GM19035 (cell line): Measurements from ENCODE around the gene BMF.
A peak's percentile ranks its signal among the peaks of the same experiment; 100 is the strongest.

Experiments used
- ATAC-seq: cut with Tn5 transposase; IDR thresholded peaks from one replicate; pipeline ENCODE4 v1.9.1; 2021; ENCODE audit not compliant: unreplicated experiment

The BMF gene

DNA sequence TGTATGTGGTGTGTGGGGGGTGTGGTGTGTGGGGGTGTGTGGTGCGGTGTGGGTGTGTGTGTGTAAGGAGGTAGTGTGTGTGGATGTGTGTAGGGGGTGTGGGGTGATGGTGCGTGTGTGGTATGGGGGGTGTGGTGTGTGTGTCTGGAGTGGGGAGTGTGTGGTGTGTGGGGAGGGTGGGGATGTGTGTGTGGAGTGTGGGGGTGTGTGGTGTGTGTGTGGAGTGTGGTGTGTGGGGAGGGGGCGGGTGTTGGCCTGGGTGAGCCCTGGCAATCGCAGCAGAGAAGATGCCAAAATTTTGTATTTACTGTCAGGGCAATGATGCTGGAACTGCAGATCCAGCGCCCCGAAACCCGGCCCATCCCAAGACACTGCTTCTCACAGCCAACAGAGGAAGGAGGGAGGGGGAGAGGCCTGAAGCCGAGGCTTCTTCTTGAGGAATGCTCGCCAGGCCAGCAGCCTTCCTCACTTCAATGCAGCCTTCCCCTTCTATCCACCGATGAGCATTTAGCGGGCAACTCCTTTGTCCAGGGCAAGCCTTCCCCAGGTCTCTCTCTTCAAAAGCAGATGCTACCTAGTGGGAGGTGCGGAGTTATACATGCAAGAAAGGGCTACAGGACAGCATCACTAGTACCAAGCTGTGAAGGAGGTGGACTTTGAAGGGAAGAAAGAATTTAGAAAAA, 57.8 kb downstream of the BMF start:
- ATAC-seq: no peak

DNA sequence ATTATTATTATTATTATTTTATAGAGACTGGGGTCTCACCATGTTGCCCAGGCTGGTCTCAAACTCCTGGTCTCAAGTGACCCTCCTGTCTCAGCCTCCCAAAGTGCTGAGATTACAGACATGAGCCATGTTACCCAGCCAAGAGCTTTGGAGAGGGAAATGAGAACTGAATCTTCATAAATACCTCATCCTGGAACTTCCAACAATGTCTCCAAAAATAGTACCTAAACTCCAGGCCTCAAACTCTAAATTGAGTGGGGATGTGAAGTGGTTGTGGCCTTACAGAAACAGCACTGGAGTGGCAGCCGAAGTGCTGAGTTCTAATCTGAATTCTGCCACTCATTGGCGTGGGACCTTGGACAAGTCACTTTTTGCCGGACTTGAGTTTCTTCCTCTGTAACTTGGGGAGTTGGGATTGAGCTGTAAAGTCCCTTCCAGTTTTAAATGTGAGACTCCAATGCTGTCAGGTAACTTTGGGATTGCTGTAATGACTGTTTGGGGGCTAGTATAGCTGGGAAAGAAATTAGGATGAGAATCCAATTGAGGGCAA, 59.7 kb downstream of the BMF start:
- ATAC-seq: no peak

DNA sequence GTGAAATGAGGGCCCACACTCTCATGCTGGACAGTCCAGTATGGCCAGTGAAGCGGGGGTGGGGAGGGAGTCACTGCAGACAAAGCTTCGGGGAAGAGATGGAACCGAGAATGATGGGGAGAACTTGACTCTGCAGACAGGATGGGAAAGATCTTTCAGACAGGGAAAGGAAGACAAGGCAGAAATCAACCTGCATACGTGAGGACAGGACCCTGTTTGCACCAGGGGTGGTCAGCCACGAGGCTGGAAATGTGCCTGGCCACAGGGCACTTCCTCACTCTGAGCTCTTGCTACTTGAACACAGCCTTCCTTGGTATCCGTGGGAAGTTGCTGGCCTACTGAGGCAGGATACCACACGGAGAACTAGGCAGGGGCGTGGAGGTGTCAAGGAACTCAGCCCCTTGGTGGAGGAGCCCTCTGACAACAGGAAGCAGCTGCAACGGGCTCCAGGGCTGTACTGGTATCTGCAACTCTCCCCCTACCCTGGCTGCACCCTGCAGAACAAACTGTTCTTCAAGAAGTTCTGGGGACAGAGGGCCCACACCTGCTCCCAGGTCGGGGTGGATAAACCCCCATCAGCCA, 60.4 kb downstream of the BMF start:
- ATAC-seq: no peak

- ATAC-seq: peak; percentile 60
Observed at GRCh38 chr15:40047415-40048210, 61.1 kb downstream of the BMF start.

DNA sequence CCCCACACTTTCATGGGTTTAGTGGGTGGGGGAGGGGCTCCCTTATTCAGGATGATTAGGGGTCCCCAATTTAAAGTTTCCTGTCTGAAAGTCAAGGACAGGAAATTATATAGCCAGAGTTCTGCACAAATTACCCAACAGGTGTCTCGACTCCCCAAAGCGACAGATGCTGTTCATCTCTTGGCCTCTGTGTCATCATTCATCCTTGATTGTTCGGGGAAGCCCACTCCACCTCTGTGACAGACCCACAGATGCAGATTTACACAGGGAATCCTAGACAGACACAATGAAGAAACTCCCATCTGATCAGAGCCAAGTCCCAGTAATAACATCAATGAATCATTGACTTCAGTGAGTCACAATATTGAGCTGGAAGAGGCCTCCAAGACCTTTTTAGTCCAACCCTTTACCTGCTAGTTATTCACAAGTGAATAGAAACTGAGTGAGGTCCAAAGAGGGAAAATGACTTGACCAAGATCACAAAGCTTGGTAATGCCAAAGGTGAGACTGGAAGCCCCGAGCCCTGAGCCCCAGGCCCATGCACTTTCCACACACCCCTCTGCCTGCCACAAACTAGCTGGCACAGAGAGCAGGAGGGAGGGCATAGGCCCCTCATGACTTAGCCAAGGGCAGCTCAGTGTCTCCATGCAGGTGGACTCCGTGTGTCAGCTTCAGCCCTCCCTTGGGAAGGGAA, 61.8 kb downstream of the BMF start:
- ATAC-seq: no peak

- no peak for ATAC-seq
Observed at GRCh38 chr15:40045572-40046217, 63.0 kb downstream of the BMF start.

- peak; percentile 74 for ATAC-seq
Observed at GRCh38 chr15:40044717-40045571, 63.7 kb downstream of the BMF start.

- no peak for ATAC-seq
Observed at GRCh38 chr15:40043927-40044716, 64.6 kb downstream of the BMF start.

GRCh38 chr15:40042791-40043320, 65.8 kb downstream of the BMF start:
- ATAC-seq: no peak

DNA sequence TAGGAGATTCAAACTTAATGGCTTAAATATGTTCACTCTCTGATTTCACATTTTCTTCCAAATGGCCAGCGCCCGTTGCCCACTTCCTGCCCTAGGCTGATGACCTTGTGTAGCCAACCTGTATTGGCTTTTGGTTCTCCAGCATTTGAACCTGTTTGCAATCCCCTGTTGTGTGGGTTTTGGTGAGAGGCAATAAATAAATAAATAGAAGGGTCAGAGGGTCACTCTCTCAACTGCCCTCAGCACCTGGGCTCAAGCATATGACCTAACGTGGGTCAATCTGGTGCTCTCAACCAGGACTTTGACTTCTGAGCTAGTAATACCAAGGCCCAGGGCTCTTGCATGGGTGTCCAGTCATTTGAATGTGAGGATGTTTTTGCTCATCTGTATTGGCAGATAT, 67.9 kb downstream of the BMF start:
- ATAC-seq: no peak

GRCh38 chr15:40040293-40040635, 68.4 kb downstream of the BMF start:
- ATAC-seq: no peak

DNA sequence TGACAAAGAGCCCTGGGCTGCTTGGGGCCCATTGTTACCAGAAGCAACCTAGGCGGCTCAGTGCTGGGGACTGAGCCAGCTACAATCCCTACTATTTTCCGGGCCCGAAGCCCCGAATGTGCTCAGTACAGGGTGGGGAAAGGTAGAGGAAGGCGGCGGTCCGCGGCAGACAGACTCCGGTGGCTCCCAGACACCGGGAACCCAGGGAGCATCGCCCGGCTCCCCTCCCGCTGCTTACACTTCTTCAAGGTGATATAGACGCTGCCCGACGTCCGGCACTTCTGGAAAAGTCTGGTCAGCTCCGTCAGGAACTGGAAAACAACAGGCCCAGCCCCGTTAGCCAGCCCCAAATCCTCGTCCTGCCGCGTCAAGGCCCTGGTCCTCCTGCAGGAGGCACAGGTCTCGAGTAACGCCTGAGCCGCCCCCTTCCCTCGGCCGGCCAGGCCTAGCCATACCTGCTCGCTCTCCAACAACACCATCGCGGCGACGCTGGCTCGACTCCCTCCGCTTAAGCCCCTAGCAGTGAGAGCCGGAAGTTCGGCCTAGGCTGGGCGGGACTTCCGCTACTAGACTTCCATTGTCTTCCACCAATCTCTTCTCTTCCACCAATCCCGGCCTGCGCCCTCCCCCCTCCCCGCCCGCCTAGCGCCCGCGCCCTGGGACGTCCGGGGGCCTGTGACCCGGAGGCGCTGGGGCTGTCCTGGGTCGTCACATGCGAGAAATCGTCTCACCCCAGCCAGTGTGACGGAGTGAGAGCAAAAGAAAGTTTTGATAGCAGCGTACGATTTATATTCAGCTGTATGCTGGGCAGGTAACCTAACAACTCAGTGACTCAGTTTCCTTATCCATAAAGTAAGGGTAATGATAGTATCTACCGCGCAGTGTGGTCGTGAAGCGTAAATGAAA, 69.8 kb downstream of the BMF start, which contains the start of gene SRP14:
Gene SRP14, minus strand, starts transcription at position 544 of the 906 bp plus-strand sequence. Its CDS starts 65 bp downstream, at position 479.
- peak; percentile 91 for ATAC-seq

- ATAC-seq: no peak
Observed at GRCh38 chr15:40038275-40038637, 70.4 kb downstream of the BMF start.
